Measurements from ENCODE around the gene PRKG2. TPM values are rescaled to one million over a fixed set of nuclear protein-coding genes. Genes with fewer than 3 reads are reported as not detected.

The PRKG2 gene
- polyA plus RNA-seq, 2 of the 4 experiments (the other 2 are of a cell fraction) = 0.96 to 5.3 TPM

DNA sequence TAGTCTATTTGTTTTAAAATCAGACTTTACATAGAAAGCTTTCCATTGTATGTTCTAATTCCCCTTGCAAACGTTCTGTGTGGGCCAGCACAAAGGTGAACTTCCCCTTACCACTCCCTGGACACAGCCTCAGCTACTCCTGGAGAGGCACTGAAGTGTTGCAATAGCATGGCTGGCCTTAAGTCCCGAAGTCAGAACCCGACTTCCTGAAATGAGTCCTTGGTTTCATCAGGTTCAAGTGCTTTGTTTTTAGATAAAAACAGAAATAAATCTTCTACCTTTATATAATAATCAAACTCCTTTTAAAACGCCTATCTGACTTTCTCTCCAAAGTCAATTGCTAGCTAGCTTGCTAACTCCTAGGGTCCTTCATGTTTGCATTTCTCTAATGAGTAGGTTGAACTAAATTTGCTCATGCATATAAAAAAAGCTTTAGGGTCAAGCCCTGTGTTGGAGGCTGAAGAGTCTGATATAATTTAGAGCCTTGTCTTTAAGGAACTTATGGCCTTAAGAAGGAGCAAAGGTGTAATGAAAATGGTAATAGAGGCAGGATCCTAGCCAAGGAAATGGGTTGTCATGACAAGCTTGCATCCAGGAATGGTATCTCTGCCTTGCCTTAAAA, 175.6 kb downstream of the PRKG2 start:
- FAIRE-seq = no peak
- no peak overlapping the region for H3K4me2 ChIP-seq
- no peak for DNase-seq (ENCODE audit: low read depth in 1 of 2, low spot score in 1 of 2)
- H3K4me1 ChIP-seq = no peaks in the 10 kb centered on the region
- TF ChIP-seq TFCP2L1 (CRISPR knock-in tag; IDR thresholded peaks at IDR 0.05) (no peak), CTCF (IDR thresholded peaks at IDR 0.05) (no peak), ZC3H11A (IDR thresholded peaks at IDR 0.05) (no peak), POLR2AphosphoS2 (conservative IDR thresholded peaks at IDR 0.05; ENCODE audit: low read length) (no peak), MAZ (IDR thresholded peaks at IDR 0.05; ENCODE audit: borderline replicate concordance, low read depth, low read length) (no peak), ESRRA (IDR thresholded peaks at IDR 0.05; ENCODE audit: borderline replicate concordance, low read length) (no peak), HES2 (IDR thresholded peaks at IDR 0.05) (no peak), GATA3 (IDR thresholded peaks at IDR 0.05; ENCODE audit: borderline replicate concordance) (no peak), ZSCAN20 (CRISPR knock-in tag; IDR thresholded peaks at IDR 0.05) (no peak), HOXA7 (CRISPR knock-in tag; IDR thresholded peaks at IDR 0.05) (no peak), NPAS2 (CRISPR knock-in tag; IDR thresholded peaks at IDR 0.05; ENCODE audit: borderline replicate concordance) (no peak), CEBPB (IDR thresholded peaks at IDR 0.05) (no peak), SREBF2 (IDR thresholded peaks at IDR 0.05) (no peak), ELK1 (IDR thresholded peaks at IDR 0.05; ENCODE audit: low read depth, low read length) (no peak), MYC (IDR thresholded peaks at IDR 0.05; ENCODE audit: borderline replicate concordance, low read length) (no peak), TP53 (CRISPR knock-in tag; IDR thresholded peaks at IDR 0.05) (no peak), BHLHE40 (IDR thresholded peaks at IDR 0.05; ENCODE audit: low read depth, low read length) (no peak), NR3C1 (IDR thresholded peaks at IDR 0.05) (no peak), FOSL2 (IDR thresholded peaks at IDR 0.05) (no peak), FOSL2 (CRISPR knock-in tag; IDR thresholded peaks at IDR 0.05) (no peak)
- no peaks in the 10 kb centered on the region for H3K9me3 ChIP-seq
- H3K27ac ChIP-seq = no peak overlapping the region
- ATAC-seq = no peak
- ChIA-PET CTCF (interaction anchor here (1.0 to 1.9 kb wide), 7 partner anchors 9 to 819 kb away, joined by 3 to 9 read pairs (median 4); partner anchors contain the start of gene BMP3), POLR2A (no interaction called here)
- 0% methylated on average over 4 of the region's 4 CpGs for WGBS (ENCODE audit: missing lambda C conversion rate)
- H3K4me3 ChIP-seq = no peak overlapping the region

DNA sequence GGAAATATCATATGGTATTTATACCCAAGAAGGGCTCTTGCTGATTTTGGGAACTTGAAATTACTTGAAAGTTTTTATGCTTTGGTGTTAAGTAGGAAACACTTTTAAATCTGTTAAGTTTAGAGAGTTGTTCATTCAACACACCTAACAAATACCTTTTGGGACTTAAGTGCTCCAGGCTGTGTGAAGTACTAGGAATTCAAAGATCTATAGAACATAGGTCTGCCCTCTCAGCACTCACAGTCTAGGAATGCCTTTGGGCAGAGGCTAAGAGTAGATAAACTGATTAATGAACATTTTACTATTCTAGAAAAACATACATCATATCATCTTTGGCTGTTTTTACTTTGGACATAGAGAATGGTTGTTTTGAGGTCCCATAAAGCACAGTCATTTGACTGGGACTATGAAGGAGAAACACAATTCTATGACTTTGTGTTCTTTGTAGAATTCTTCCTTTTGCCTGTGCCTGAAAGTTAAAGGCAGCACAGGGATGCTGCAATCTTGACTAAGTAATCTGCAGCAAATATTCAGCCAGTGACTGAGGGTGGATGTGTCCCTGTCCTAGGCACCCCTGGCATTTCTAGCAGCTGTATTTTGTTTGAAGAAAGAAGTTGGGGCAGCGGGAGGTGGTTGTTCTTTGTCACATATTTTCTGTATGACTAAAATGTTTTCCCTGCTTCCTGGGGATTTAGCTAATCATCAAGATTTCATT, 176.2 kb downstream of the PRKG2 start:
- Histone ChIP-seq H3K4me3 (no peak overlapping the region), H3K4me1 (no peaks in the 10 kb centered on the region), H3K4me2 (no peak overlapping the region), H3K27ac (no peak overlapping the region), H3K9me3 (no peaks in the 10 kb centered on the region)
- ChIA-PET POLR2A (no interaction called here), CTCF (interaction anchor here (1.2 to 1.9 kb wide), 4 partner anchors 8 to 676 kb away, joined by 4 to 9 read pairs (median 6); partner anchors contain the start of gene BMP3)
- ATAC-seq (no peak), DNase-seq (ENCODE audit: low read depth in 1 of 2, low spot score in 1 of 2) (no peak), FAIRE-seq (no peak)
- WGBS (ENCODE audit: missing lambda C conversion rate) = 0% methylated on average over 1 of the region's 1 CpG
- TF ChIP-seq ELK1 (IDR thresholded peaks at IDR 0.05; ENCODE audit: low read depth, low read length) (no peak), MYC (IDR thresholded peaks at IDR 0.05; ENCODE audit: borderline replicate concordance, low read length) (no peak), EHMT2 (IDR thresholded peaks at IDR 0.05; ENCODE audit: low read depth) (no peak), HDAC2 (IDR thresholded peaks at IDR 0.05) (no peak), CTCF (IDR thresholded peaks at IDR 0.05) (no peak), KDM5A (IDR thresholded peaks at IDR 0.05) (no peak), SREBF2 (IDR thresholded peaks at IDR 0.05) (no peak), HOXA7 (CRISPR knock-in tag; IDR thresholded peaks at IDR 0.05) (no peak), RCOR1 (IDR thresholded peaks at IDR 0.05; ENCODE audit: low read depth, low read length) (no peak), CHD4 (IDR thresholded peaks at IDR 0.05; ENCODE audit: borderline replicate concordance) (no peak), CHD2 (IDR thresholded peaks at IDR 0.05; ENCODE audit: low read length, partially characterized antibody) (no peak), NPAS2 (CRISPR knock-in tag; IDR thresholded peaks at IDR 0.05; ENCODE audit: borderline replicate concordance) (no peak)
- TF ChIP-seq, protein P1, sequence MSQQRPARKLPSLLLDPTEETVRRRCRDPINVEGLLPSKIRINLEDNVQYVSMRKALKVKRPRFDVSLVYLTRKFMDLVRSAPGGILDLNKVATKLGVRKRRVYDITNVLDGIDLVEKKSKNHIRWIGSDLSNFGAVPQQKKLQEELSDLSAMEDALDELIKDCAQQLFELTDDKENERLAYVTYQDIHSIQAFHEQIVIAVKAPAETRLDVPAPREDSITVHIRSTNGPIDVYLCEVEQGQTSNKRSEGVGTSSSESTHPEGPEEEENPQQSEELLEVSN (IDR thresholded peaks at IDR 0.05; ENCODE audit: borderline replicate concordance, low read depth) = no peak
